ENCODE measurements around the gene SLC35F5.
"Not testable (repeated sequence)": the region's sequence is repeated elsewhere in the genome, so short reads cannot be mapped to it uniquely, and the experiment has no call there.

The SLC35F5 gene

GRCh38 chr2:113756355-113757137 lies at the start of gene SLC35F5:
Gene SLC35F5 (minus strand): TSS chr2:113756642. CDS start chr2:113756409, 233 bp downstream.
- no peak for FAIRE-seq

GRCh38 chr2:113799375-113799774 lies 42.9 kb upstream of the SLC35F5 start:
- no peak for FAIRE-seq

- FAIRE-seq: no peak
Observed at GRCh38 chr2:113797237-113797636, 40.8 kb upstream of the SLC35F5 start.

GRCh38 chr2:113796592-113797175 lies 40.2 kb upstream of the SLC35F5 start:
- no peak for FAIRE-seq

GRCh38 chr2:113795405-113795920 lies 39.0 kb upstream of the SLC35F5 start:
- no peak for FAIRE-seq

- FAIRE-seq: no peak
Observed at GRCh38 chr2:113791697-113792590, 35.5 kb upstream of the SLC35F5 start.

GRCh38 chr2:113784823-113785744 lies 28.6 kb upstream of the SLC35F5 start:
- no peak for FAIRE-seq

GRCh38 chr2:113780472-113780871 lies 24.0 kb upstream of the SLC35F5 start:
- FAIRE-seq: no peak

- no peak for FAIRE-seq
Observed at GRCh38 chr2:113777371-113777770, 20.9 kb upstream of the SLC35F5 start.

- FAIRE-seq: no peak
Observed at GRCh38 chr2:113776949-113777348, 20.5 kb upstream of the SLC35F5 start.

- FAIRE-seq: not testable (repeated sequence)
Observed at GRCh38 chr2:113774616-113775015, 18.2 kb upstream of the SLC35F5 start.

GRCh38 chr2:113770929-113771328 lies 14.5 kb upstream of the SLC35F5 start:
- FAIRE-seq: no peak

- FAIRE-seq: no peak
Observed at GRCh38 chr2:113769555-113769954, 13.1 kb upstream of the SLC35F5 start.

GRCh38 chr2:113768770-113769169 lies 12.3 kb upstream of the SLC35F5 start:
- FAIRE-seq: no peak

- no peak for FAIRE-seq
Observed at GRCh38 chr2:113767811-113768460, 11.5 kb upstream of the SLC35F5 start.

- FAIRE-seq: no peak
Observed at GRCh38 chr2:113765276-113765675, 8.8 kb upstream of the SLC35F5 start.

GRCh38 chr2:113762377-113763118 lies 6.1 kb upstream of the SLC35F5 start:
- no peak for FAIRE-seq

- no peak for FAIRE-seq
Observed at GRCh38 chr2:113760400-113760799, 4.0 kb upstream of the SLC35F5 start.

- no peak for FAIRE-seq
Observed at GRCh38 chr2:113757138-113757657, 756 bp upstream of the SLC35F5 start.

- FAIRE-seq: no peak
Observed at GRCh38 chr2:113755835-113756354, 547 bp downstream of the SLC35F5 start.

Measured in endometrium (tissue), 2 donors.